A673 (cell line): Measurements from ENCODE around the gene DTNA. TPM values are rescaled to one million over a fixed set of nuclear protein-coding genes. Genes with fewer than 3 reads are reported as not detected.

Source experiments
- BruUV-seq: library from RNA; stranded (reverse); fragments of 400-500 nt; replicated peaks from 2 replicates; lab custom pipeline; 2021; lab: Mats Ljungman, UMichigan
- CTCF ChIA-PET: fragments of 300-600 bp; sonication (Branson Sonifier 250); formaldehyde crosslinking; loops from one replicate; lab custom pipeline; 2022; ENCODE audit warnings: antibody characterized with exemption; lab: Charles Lee
- POLR2A ChIA-PET: fragments of 300-600 bp; sonication (Branson Sonifier 250); formaldehyde crosslinking; loops from one replicate; lab custom pipeline; 2022; ENCODE audit warnings: antibody characterized with exemption; ENCODE audit not compliant: low non-redundant PET; lab: Charles Lee
- DNase-seq: peaks from one replicate; pipeline ENCODE4 v3.0.0-alpha.2; 2015; ENCODE audit warnings: low spot score
- H3K27ac ChIP-seq: fragments of 200-600 bp; sonication (generic); 2 replicates; pipeline ENCODE4 v1.5.1; 2016; ENCODE audit warnings: mixed run types, low read depth, mild to moderate bottlenecking, mixed read lengths, antibody characterized with exemption, low read length; ENCODE audit not compliant: poor library complexity, severe bottlenecking
- H3K27me3 ChIP-seq: fragments of 200-600 bp; sonication (generic); replicated peaks from 2 replicates; pipeline ENCODE4 v1.6.1; 2017; ENCODE audit warnings: mixed run types, low read depth, mild to moderate bottlenecking, mixed read lengths, antibody characterized with exemption, low read length; ENCODE audit not compliant: insufficient read depth, poor library complexity
- H3K36me3 ChIP-seq: fragments of 200-600 bp; sonication (generic); 2 replicates; pipeline ENCODE4 v1.6.1; 2016; ENCODE audit warnings: mixed run types, mild to moderate bottlenecking, mixed read lengths, antibody characterized with exemption, low read length; ENCODE audit not compliant: insufficient read depth, poor library complexity, severe bottlenecking
- H3K4me1 ChIP-seq: fragments of 200-600 bp; sonication (generic); 2 replicates; pipeline ENCODE4 v1.6.1; 2017; ENCODE audit warnings: mixed run types, mild to moderate bottlenecking, mixed read lengths, antibody characterized with exemption, low read length; ENCODE audit not compliant: insufficient read depth, poor library complexity, severe bottlenecking
- H3K4me3 ChIP-seq: fragments of 200-600 bp; sonication (generic); 2 replicates; pipeline ENCODE4 v1.5.1; 2016; ENCODE audit warnings: low read depth, mixed run types, mild to moderate bottlenecking, mixed read lengths, low read length; ENCODE audit not compliant: poor library complexity, severe bottlenecking
- H3K9me3 ChIP-seq: fragments of 200-600 bp; sonication (generic); 2 replicates; pipeline ENCODE4 v1.6.1; 2016; ENCODE audit warnings: mixed run types, low read depth, mild to moderate bottlenecking, mixed read lengths, antibody characterized with exemption, low read length; ENCODE audit not compliant: poor library complexity, severe bottlenecking
- CTCF ChIP-seq: fragments of 300-800, 200-600 bp; sonication (generic); conservative IDR thresholded peaks from 2 replicates; pipeline ENCODE4 v1.5.1; 2017; ENCODE audit warnings: low read depth, mild to moderate bottlenecking, antibody characterized with exemption, low read length, moderate library complexity, mixed read lengths
- EZH2 ChIP-seq: fragments of 200-600 bp; sonication (generic); IDR thresholded peaks from 2 replicates; pipeline ENCODE4 v1.6.1; 2017; ENCODE audit warnings: borderline replicate concordance, low read depth, mild to moderate bottlenecking, mixed read lengths, antibody characterized with exemption, low read length; ENCODE audit not compliant: poor library complexity, severe bottlenecking
- intact Hi-C: fragments of 100-400 bp; cut with micrococcal nuclease; formaldehyde crosslinking; loops from one replicate; pipeline ENCODE4 v1.10.0; 2022; ENCODE audit not compliant: unreplicated experiment
- total RNA-seq: library from RNA; stranded (reverse); gene quantifications from 2 replicates; pipeline ENCODE4 v1.2.3, GENCODE V29; 2021

The DTNA gene
- total RNA-seq, 1 experiment from 2014 or later: 18.6 TPM

GRCh38 chr18:34746614-34747013 lies 36.5 kb downstream of the DTNA start:
- BruUV-seq: no TSS peak
- POLR2A ChIA-PET: no interaction called here
- Histone ChIP-seq H3K27ac (no peak overlapping the region), H3K36me3 (no peaks in the 10 kb centered on the region), H3K4me3 (no peak overlapping the region), H3K4me1 (no peaks in the 10 kb centered on the region), H3K27me3 (no peaks in the 10 kb centered on the region), H3K9me3 (no peaks in the 10 kb centered on the region)
- intact Hi-C loops: no loop called here
- no peak for DNase-seq
- CTCF ChIA-PET: no interaction called here
- TF ChIP-seq EZH2 (no peak), CTCF (no peak)

- intact Hi-C loops: no loop called here
- no peak for TF ChIP-seq EZH2
- no peak for TF ChIP-seq CTCF
- no peak for DNase-seq
- Histone ChIP-seq H3K27me3 (no peaks in the 10 kb centered on the region), H3K4me3 (no peak overlapping the region), H3K4me1 (no peaks in the 10 kb centered on the region), H3K9me3 (no peaks in the 10 kb centered on the region), H3K36me3 (no peaks in the 10 kb centered on the region), H3K27ac (no peak overlapping the region)
- ChIA-PET POLR2A (no interaction called here), CTCF (interaction anchor here (0.6 kb wide), 1 partner anchor 89 kb away, joined by 3 read pairs; no protein-coding TSS in a partner anchor)
- no TSS peak for BruUV-seq
These were observed 39.6 kb downstream of the DTNA start for GRCh38 chr18:34749721-34750120.

GRCh38 chr18:34752056-34752455 lies 42.0 kb downstream of the DTNA start:
- no peak for DNase-seq
- BruUV-seq: no TSS peak
- no peaks in the 10 kb centered on the region for H3K9me3 ChIP-seq
- no peaks in the 10 kb centered on the region for H3K4me1 ChIP-seq
- intact Hi-C loops: no loop called here
- CTCF ChIA-PET: no interaction called here
- TF ChIP-seq EZH2 (no peak), CTCF (no peak)
- POLR2A ChIA-PET: no interaction called here
- no peaks in the 10 kb centered on the region for H3K27me3 ChIP-seq
- H3K27ac ChIP-seq: no peak overlapping the region
- no peaks in the 10 kb centered on the region for H3K36me3 ChIP-seq
- H3K4me3 ChIP-seq: no peak overlapping the region
